ENCODE results near the gene ATXN7.

GRCh38 chr3:64023861-64024223, 160.2 kb downstream of the ATXN7 start:
- no peak for TF ChIP-seq CTCF (conservative IDR thresholded peaks at IDR 0.05 in 1 of 2, IDR thresholded peaks at IDR 0.05 in 1 of 2; ENCODE audit: low read depth in 1 of 2, low read length in 2 of 2)
- no peak for TF ChIP-seq EZH2 (IDR thresholded peaks at IDR 0.05; ENCODE audit: low read length, missing control alignments)

Measured in fibroblast of lung (primary cell).